ENCODE measurements around the gene IQUB.

DNA sequence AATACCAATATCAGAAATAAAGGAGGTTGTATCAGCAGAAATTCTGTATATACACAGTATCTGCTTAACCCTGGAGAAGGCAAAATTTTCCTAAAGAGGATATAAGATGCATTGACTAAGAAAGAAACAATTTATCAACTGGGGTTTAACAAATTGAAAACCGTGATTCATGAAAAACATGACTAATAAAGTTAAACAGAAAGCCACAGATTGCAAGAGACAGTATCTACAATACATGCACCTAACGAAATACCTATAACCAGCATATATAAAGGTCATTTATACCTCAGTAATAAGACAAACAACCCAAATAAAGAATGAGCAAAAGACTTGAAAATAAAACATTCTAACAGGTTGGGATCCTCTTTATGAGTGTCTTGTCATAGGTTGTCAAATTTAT, 101.8 kb downstream of the IQUB start:
- TF ChIP-seq, protein P1, sequence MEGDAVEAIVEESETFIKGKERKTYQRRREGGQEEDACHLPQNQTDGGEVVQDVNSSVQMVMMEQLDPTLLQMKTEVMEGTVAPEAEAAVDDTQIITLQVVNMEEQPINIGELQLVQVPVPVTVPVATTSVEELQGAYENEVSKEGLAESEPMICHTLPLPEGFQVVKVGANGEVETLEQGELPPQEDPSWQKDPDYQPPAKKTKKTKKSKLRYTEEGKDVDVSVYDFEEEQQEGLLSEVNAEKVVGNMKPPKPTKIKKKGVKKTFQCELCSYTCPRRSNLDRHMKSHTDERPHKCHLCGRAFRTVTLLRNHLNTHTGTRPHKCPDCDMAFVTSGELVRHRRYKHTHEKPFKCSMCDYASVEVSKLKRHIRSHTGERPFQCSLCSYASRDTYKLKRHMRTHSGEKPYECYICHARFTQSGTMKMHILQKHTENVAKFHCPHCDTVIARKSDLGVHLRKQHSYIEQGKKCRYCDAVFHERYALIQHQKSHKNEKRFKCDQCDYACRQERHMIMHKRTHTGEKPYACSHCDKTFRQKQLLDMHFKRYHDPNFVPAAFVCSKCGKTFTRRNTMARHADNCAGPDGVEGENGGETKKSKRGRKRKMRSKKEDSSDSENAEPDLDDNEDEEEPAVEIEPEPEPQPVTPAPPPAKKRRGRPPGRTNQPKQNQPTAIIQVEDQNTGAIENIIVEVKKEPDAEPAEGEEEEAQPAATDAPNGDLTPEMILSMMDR (IDR thresholded peaks at IDR 0.05), result no peak
- TF ChIP-seq ZFX (IDR thresholded peaks at IDR 0.05; ENCODE audit: borderline replicate concordance), result no peak

Measured in 22Rv1 (cell line).